IMR-90 (cell line): ENCODE data around the gene SIX5. TPM values are rescaled to one million over a fixed set of nuclear protein-coding genes. Genes with fewer than 3 reads are reported as not detected.

Experiments used
- ATAC-seq: fragments of 200-7000 bp; cut with Tn5 transposase; 2 replicates; pipeline ENCODE4 v1.9.1; 2020; ENCODE audit warnings: low read depth, mild to moderate bottlenecking, moderate library complexity
- BruUV-seq: library from RNA; stranded (reverse); fragments of 400-500 nt; replicated peaks from 2 replicates; lab custom pipeline; 2021; lab: Mats Ljungman, UMichigan
- CTCF ChIA-PET: fragments of 300-600 bp; formaldehyde crosslinking; extraction: SDS; loops from one replicate; lab custom pipeline; 2021; ENCODE audit warnings: antibody characterized with exemption; lab: Yijun Ruan, JAX
- POLR2A ChIA-PET: fragments of 300-600 bp; sonication (Branson Sonifier 250); formaldehyde crosslinking; loops from one replicate; lab custom pipeline; 2022; ENCODE audit warnings: antibody characterized with exemption; ENCODE audit not compliant: unreplicated experiment; lab: Charles Lee
- DNase-seq: peaks from one replicate; pipeline ENCODE4 v3.0.0; 2013
- H2AFZ ChIP-seq: replicated peaks from 2 replicates; pipeline ENCODE3; 2013; ENCODE audit warnings: low read length, mild to moderate bottlenecking; ENCODE audit not compliant: poor library complexity
- H2AK5ac ChIP-seq: 2 replicates; pipeline ENCODE4 v1.6.1; 2013; ENCODE audit warnings: low read depth, low read length, inconsistent platforms
- H2AK9ac ChIP-seq: replicated peaks from 2 replicates; pipeline ENCODE3; 2013; ENCODE audit warnings: mild to moderate bottlenecking, low read depth, low read length, moderate library complexity; ENCODE audit not compliant: poor library complexity
- H2BK120ac ChIP-seq: 2 replicates; pipeline ENCODE4 v1.6.1; 2013; ENCODE audit warnings: low read depth, low read length, inconsistent platforms
- H2BK15ac ChIP-seq: 3 replicates; pipeline ENCODE4 v1.6.1; 2013; ENCODE audit warnings: low read depth, low read length, inconsistent platforms
- H2BK20ac ChIP-seq: 2 replicates; pipeline ENCODE4 v1.6.1; 2013; ENCODE audit warnings: low read depth, mild to moderate bottlenecking, inconsistent platforms, low read length, moderate library complexity
- H2BK5ac ChIP-seq: 2 replicates; pipeline ENCODE4 v1.6.1; 2013; ENCODE audit warnings: mild to moderate bottlenecking, low read depth, low read length, inconsistent platforms; ENCODE audit not compliant: poor library complexity, severe bottlenecking
- H3K14ac ChIP-seq: replicated peaks from 2 replicates; pipeline ENCODE4 v1.6.1; 2013; ENCODE audit warnings: low read depth, low read length, inconsistent platforms
- H3K18ac ChIP-seq: 2 replicates; pipeline ENCODE4 v1.6.1; 2013; ENCODE audit warnings: low read depth, low read length, control low read depth
- H3K23ac ChIP-seq: 2 replicates; pipeline ENCODE4 v1.6.1; 2013; ENCODE audit warnings: low read depth, low read length, inconsistent platforms
- H3K27ac ChIP-seq: 2 replicates; pipeline ENCODE4 v1.5.1; 2013; ENCODE audit warnings: mild to moderate bottlenecking, control low read depth, low read length; ENCODE audit not compliant: insufficient read depth
- H3K27me3 ChIP-seq: 2 replicates; pipeline ENCODE4 v1.6.1; 2013; ENCODE audit warnings: low read length; ENCODE audit not compliant: control insufficient read depth, insufficient read depth
- H3K36me3 ChIP-seq: 2 replicates; pipeline ENCODE4 v1.6.1; 2013; ENCODE audit warnings: low read length, mixed read lengths; ENCODE audit not compliant: control insufficient read depth, insufficient read depth
- H3K4ac ChIP-seq: 2 replicates; pipeline ENCODE4 v1.6.1; 2013; ENCODE audit warnings: low read depth, low read length, inconsistent platforms
- H3K4me1 ChIP-seq: 2 replicates; pipeline ENCODE4 v1.6.1; 2013; ENCODE audit warnings: low read length, mixed read lengths; ENCODE audit not compliant: control insufficient read depth, insufficient read depth
- H3K4me2 ChIP-seq: 2 replicates; pipeline ENCODE4 v1.6.1; 2013; ENCODE audit warnings: low read depth, mild to moderate bottlenecking, control low read depth, low read length, moderate library complexity
- H3K4me3 ChIP-seq: 2 replicates; pipeline ENCODE4 v1.5.1; 2013; ENCODE audit warnings: low read depth, mild to moderate bottlenecking, control low read depth, low read length, moderate library complexity; ENCODE audit not compliant: insufficient read depth
- H3K56ac ChIP-seq: 2 replicates; pipeline ENCODE4 v1.6.1; 2013; ENCODE audit warnings: low read length, inconsistent platforms; ENCODE audit not compliant: insufficient read depth; ENCODE audit errors: extremely low read depth
- H3K79me1 ChIP-seq, 2 experiments: 2 replicates each; pipeline ENCODE4 v1.6.1; 2013; ENCODE audit warnings: low read length in 2 of 2, inconsistent platforms in 1 of 2, low read depth in 1 of 2
- H3K9ac ChIP-seq: 2 replicates; pipeline ENCODE4 v1.6.1; 2013; ENCODE audit warnings: low read depth, low read length, control low read depth
- H3K9me1 ChIP-seq: 2 replicates; pipeline ENCODE4 v1.6.1; 2013; ENCODE audit warnings: low read length, inconsistent platforms; ENCODE audit not compliant: insufficient read depth
- H3K9me3 ChIP-seq: 2 replicates; pipeline ENCODE4 v1.6.1; 2013; ENCODE audit warnings: low read length; ENCODE audit not compliant: control insufficient read depth, insufficient read depth
- H4K20me1 ChIP-seq: 2 replicates; pipeline ENCODE4 v1.6.1; 2013; ENCODE audit warnings: low read length, inconsistent platforms; ENCODE audit not compliant: insufficient read depth
- H4K5ac ChIP-seq: 2 replicates; pipeline ENCODE4 v1.6.1; 2013; ENCODE audit warnings: mild to moderate bottlenecking, low read depth, low read length, control low read depth
- H4K8ac ChIP-seq, 2 experiments: 2 replicates each; pipeline ENCODE4 v1.6.1; 2013; ENCODE audit warnings: low read depth in 2 of 2, low read length in 2 of 2, control low read depth in 1 of 2, inconsistent platforms in 1 of 2
- H4K91ac ChIP-seq: 2 replicates; pipeline ENCODE4 v1.6.1; 2013; ENCODE audit warnings: low read depth, low read length, inconsistent platforms; ENCODE audit not compliant: insufficient read depth
- BHLHE40 ChIP-seq: fragments of 150-350 bp; IDR thresholded peaks from 2 replicates; pipeline ENCODE4 v1.6.1; 2016; ENCODE audit warnings: mild to moderate bottlenecking, low read depth, low read length
- MAFK ChIP-seq: IDR thresholded peaks from 2 replicates; pipeline ENCODE4 v1.6.1; 2012; ENCODE audit warnings: low read depth, low read length, improper control_type of control experiment
- MXI1 ChIP-seq: IDR thresholded peaks from 2 replicates; pipeline ENCODE4 v1.6.1; 2012; ENCODE audit warnings: low read depth, mild to moderate bottlenecking, low read length, moderate library complexity, borderline replicate concordance
- NFE2L2 ChIP-seq: fragments of 150-350 bp; IDR thresholded peaks from 2 replicates; pipeline ENCODE4 v1.6.1; 2016; ENCODE audit warnings: low read depth, mild to moderate bottlenecking, low read length
- POLR2A ChIP-seq: IDR thresholded peaks from 2 replicates; pipeline ENCODE4 v1.6.1; 2012; ENCODE audit warnings: mild to moderate bottlenecking, low read depth, low read length
- RAD21 ChIP-seq: IDR thresholded peaks from 2 replicates; pipeline ENCODE4 v1.6.1; 2012; ENCODE audit warnings: low read length, improper control_type of control experiment
- USF2 ChIP-seq: fragments of 150-350 bp; IDR thresholded peaks from 2 replicates; pipeline ENCODE4 v1.6.1; 2017; ENCODE audit warnings: mild to moderate bottlenecking, antibody characterized with exemption, low read length, low read depth
- WGBS, 2 experiments: methylation state at CpG; one replicate each; pipeline versions ENCODE4 v1.1.5 to v1.1.7; 2013; ENCODE audit warnings: missing lambda C conversion rate in 2 of 2; ENCODE audit not compliant: insufficient read length in 1 of 2; ENCODE audit errors: extremely low coverage in 2 of 2; 5-methylcytosine and 5-hydroxymethylcytosine counted together
- dilution Hi-C: fragments of 300-500 bp; cut with HindIII; formaldehyde crosslinking; loops from one replicate; pipeline ENCODE4 v1.14.3; 2018; ENCODE audit warnings: low sequenced_read_pairs; ENCODE audit not compliant: unreplicated experiment
- in situ Hi-C: fragments of 300-500 bp; cut with MboI; formaldehyde crosslinking; loops from 3 replicates; pipeline ENCODE4 v1.14.3; 2019; ENCODE audit warnings: low sequenced_read_pairs, inconsistent platforms, mixed read lengths
- intact Hi-C: fragments of 100-400 bp; cut with micrococcal nuclease; formaldehyde crosslinking; loops from 2 replicates; pipeline ENCODE4 v1.10.0; 2022
- polyA plus RNA-seq, 3 experiments: library from polyadenylated mRNA; depleted of rRNA; stranded (reverse); fragments of >200 nt; gene quantifications; 2 replicates each; pipeline ENCODE4 v1.2.3, GENCODE V29; 2012; ENCODE audit warnings: low replicate concordance in 1 of 3
- total RNA-seq: library from RNA; depleted of rRNA; stranded (reverse); fragments of >200 nt; gene quantifications from 2 replicates; pipeline ENCODE4 v1.2.3, GENCODE V29; 2012

SIX5 gene
- total and polyA plus RNA-seq, 2 of the 4 experiments (the other 2 are of a cell fraction) = 0.90 to 15.5 TPM

GRCh38 chr19:45816236-45817009 lies 47.4 kb upstream of the SIX5 start:
- Histone ChIP-seq H3K27ac (no peak overlapping the region), H3K9me3 (no peaks in the 10 kb centered on the region), H3K4me1 (no peaks in the 10 kb centered on the region), H4K20me1 (peaks cover 9% of the 10 kb centered on the region), H2BK15ac (no peak overlapping the region), H3K23ac (0 out of 2 replicates have a peak overlapping the region, but pooled peaks have one; percentile 13), H3K36me3 (peaks cover 27% of the 10 kb centered on the region), H3K4me2 (no peak overlapping the region), H4K8ac (peak overlapping the region in 1 of 2 experiments; percentile 36; a peak in 1 of 4 replicates), H2BK5ac (no peak overlapping the region), H4K91ac (no peak overlapping the region), H2BK120ac (no peak overlapping the region), H2AK9ac (peak overlapping the region; percentile 42), H3K4me3 (no peak overlapping the region), H3K9ac (no peak overlapping the region), H3K18ac (no peak overlapping the region), H2AK5ac (no peak overlapping the region), H3K79me1 (no peaks in the 10 kb centered on the region; a peak in 1 of 4 replicates), H4K5ac (no peak overlapping the region), H2BK20ac (no peak overlapping the region), H3K9me1 (no peaks in the 10 kb centered on the region), H3K4ac (peak overlapping the region; percentile 25; the same call in 1 of the 2 replicates), H2AFZ (no peak overlapping the region), H3K27me3 (no peaks in the 10 kb centered on the region), H3K14ac (no peak overlapping the region), H3K56ac (no peak overlapping the region)
- intact Hi-C loops (no loop called here), in situ Hi-C loops (no loop called here), dilution Hi-C loops (no loop called here)
- WGBS, 2 experiments = 55% methylated on average over 6 of the region's 18 CpGs; no CpG with 5 or more reads in 1 of the 2 experiments
- no peak for DNase-seq
- ChIA-PET CTCF (interaction anchor here (0.5 to 1.6 kb wide), 9 partner anchors 10 to 1518 kb away, joined by 3 to 7 read pairs (median 4); partner anchors contain the start of genes SIX5 and SNRPD2), POLR2A (interaction anchor here (0.6 kb wide), 1 partner anchor 34 kb away, joined by 14 read pairs; the partner anchor contains the start of gene DMPK)
- no peak for ATAC-seq
- BruUV-seq = no TSS peak
- TF ChIP-seq USF2 (no peak), MXI1 (no peak), MAFK (no peak), RAD21 (no peak), NFE2L2 (no peak), BHLHE40 (no peak), POLR2A (no peak)
